ENCODE data around the gene ZNF407. TPM values are rescaled to one million over a fixed set of nuclear protein-coding genes. Genes with fewer than 3 reads are reported as not detected.

Gene ZNF407
- total RNA-seq (17.8 TPM), polyA plus RNA-seq (ENCODE audit: insufficient read depth, low read depth, low replicate concordance) (2.5 TPM)
- long read RNA-seq, donor 1, full-length matches to known transcripts, result 3 of 3 reads
- long read RNA-seq, donor 1, partial matches to known transcripts, result 0 of 3 reads
- long read RNA-seq, donor 1, other reads (novel, unspliced or antisense), result 0 of 3 reads
- long read RNA-seq, donor 2, full-length matches to known transcripts, result 9 of 9 reads
- long read RNA-seq, donor 2, partial matches to known transcripts, result 0 of 9 reads
- long read RNA-seq, donor 2, other reads (novel, unspliced or antisense), result 0 of 9 reads
- long read RNA-seq, donor 3, full-length matches to known transcripts, result 5 of 5 reads
- long read RNA-seq, donor 3, partial matches to known transcripts, result 0 of 5 reads
- long read RNA-seq, donor 3, other reads (novel, unspliced or antisense), result 0 of 5 reads
- long read RNA-seq, donor 4, full-length matches to known transcripts, result 1 of 1 reads
- long read RNA-seq, donor 4, partial matches to known transcripts, result 0 of 1 reads
- long read RNA-seq, donor 4, other reads (novel, unspliced or antisense), result 0 of 1 reads
- long read RNA-seq, donor 5, result 0 reads
- long read RNA-seq, donor 6, full-length matches to known transcripts, result 3 of 3 reads
- long read RNA-seq, donor 6, partial matches to known transcripts, result 0 of 3 reads
- long read RNA-seq, donor 6, other reads (novel, unspliced or antisense), result 0 of 3 reads
- long read RNA-seq, donor 7, full-length matches to known transcripts, result 9 of 11 reads
- long read RNA-seq, donor 7, partial matches to known transcripts, result 0 of 11 reads
- long read RNA-seq, donor 7, other reads (novel, unspliced or antisense), result 2 of 11 reads
- long read RNA-seq, donor 8, full-length matches to known transcripts, result 6 of 6 reads
- long read RNA-seq, donor 8, partial matches to known transcripts, result 0 of 6 reads
- long read RNA-seq, donor 8, other reads (novel, unspliced or antisense), result 0 of 6 reads
- long read RNA-seq, donor 9, full-length matches to known transcripts, result 3 of 3 reads
- long read RNA-seq, donor 9, partial matches to known transcripts, result 0 of 3 reads
- long read RNA-seq, donor 9, other reads (novel, unspliced or antisense), result 0 of 3 reads
- long read RNA-seq, donor 10, full-length matches to known transcripts, result 7 of 14 reads
- long read RNA-seq, donor 10, partial matches to known transcripts, result 7 of 14 reads
- long read RNA-seq, donor 10, other reads (novel, unspliced or antisense), result 0 of 14 reads

- H3K9ac ChIP-seq (ENCODE audit: low read length in 3 of 3), result peak within 1 kb of the TSS; percentile 88 to 98 (median 93)
- intact Hi-C loops (cut with DNase I), result no loop called here
- no peak for FAIRE-seq
These were observed at the start of gene ZNF407 for GRCh38 chr18:74597662-74598349. Gene ZNF407, plus strand, starts transcription at chr18:74597870. Its CDS starts 33,150 bp downstream, at chr18:74631020.

GRCh38 chr18:74549591-74550104 is 48.0 kb upstream of the ZNF407 start:
- no peaks in the 10 kb centered on the region for H3K36me3 ChIP-seq (ENCODE audit: control insufficient read depth in 2 of 3, insufficient read depth in 3 of 3, low read length in 3 of 3)
- peaks cover 0 to 6% (median 2%) of the 10 kb centered on the region in 3 donors for H3K4me1 ChIP-seq (ENCODE audit: control insufficient read depth in 2 of 3, insufficient read depth in 2 of 3, low read depth in 1 of 3, low read length in 3 of 3)
- no peak for TF ChIP-seq CTCF (IDR thresholded peaks at IDR 0.05; ENCODE audit: borderline replicate concordance, extremely low read depth, insufficient read depth)
- peaks cover 0 to 6% (median 0%) of the 10 kb centered on the region in 3 donors for H3K9me3 ChIP-seq (ENCODE audit: control insufficient read depth in 2 of 3, insufficient read depth in 1 of 3, low read length in 3 of 3)
- intact Hi-C loops (cut with DNase I), result loop anchor here (5.0 to 10.0 kb wide), 2 partner anchors 197 to 355 kb away; no protein-coding TSS in a partner anchor
- no peak overlapping the region for H3K4me3 ChIP-seq (ENCODE audit: low read length in 3 of 3)
- H3K9ac ChIP-seq (ENCODE audit: low read length in 3 of 3), result no peak overlapping the region
- FAIRE-seq, result no peak
- no peaks in the 10 kb centered on the region for H3K27me3 ChIP-seq (ENCODE audit: control insufficient read depth, insufficient read depth, low read length)
- DNase-seq, result no peak
- no peak overlapping the region for H3K27ac ChIP-seq (ENCODE audit: low read depth in 2 of 2, low read length in 2 of 2)

More at GRCh38 chr18:74597662-74598349, at the start of gene ZNF407:
- H3K27me3 ChIP-seq (ENCODE audit: control insufficient read depth, insufficient read depth, low read length), result no peaks in the 10 kb centered on the region
- no peak for TF ChIP-seq CTCF (IDR thresholded peaks at IDR 0.05; ENCODE audit: borderline replicate concordance, extremely low read depth, insufficient read depth)
- H3K4me3 ChIP-seq (ENCODE audit: low read length in 3 of 3), result peak within 1 kb of the TSS; percentile 83 to 95 (median 95)
- peak within 1 kb of the TSS; percentile 95 to 99 for H3K27ac ChIP-seq (ENCODE audit: low read depth in 2 of 2, low read length in 2 of 2)
- H3K4me1 ChIP-seq (ENCODE audit: control insufficient read depth in 2 of 3, insufficient read depth in 2 of 3, low read depth in 1 of 3, low read length in 3 of 3), result peaks cover 3 to 9% (median 9%) of the 10 kb centered on the region in 3 donors
- no peaks in the 10 kb centered on the region for H3K36me3 ChIP-seq (ENCODE audit: control insufficient read depth in 2 of 3, insufficient read depth in 3 of 3, low read length in 3 of 3)
- H3K9me3 ChIP-seq (ENCODE audit: control insufficient read depth in 2 of 3, insufficient read depth in 1 of 3, low read length in 3 of 3), result no peaks in the 10 kb centered on the region
- peak; percentile 95 to 98 (median 96) for DNase-seq

- FAIRE-seq, result no peak
- intact Hi-C loops (cut with DNase I), result loop anchor here (5.0 to 10.0 kb wide), 2 partner anchors 199 to 356 kb away; no protein-coding TSS in a partner anchor
These were observed 46.8 kb upstream of the ZNF407 start for GRCh38 chr18:74550886-74551285.

More at GRCh38 chr18:74550886-74551285, 46.8 kb upstream of the ZNF407 start:
- Histone ChIP-seq H3K4me1 (ENCODE audit: control insufficient read depth in 2 of 3, insufficient read depth in 2 of 3, low read depth in 1 of 3, low read length in 3 of 3) (peaks cover 0 to 6% (median 2%) of the 10 kb centered on the region in 3 donors), H3K9me3 (ENCODE audit: control insufficient read depth in 2 of 3, insufficient read depth in 1 of 3, low read length in 3 of 3) (peaks cover 0 to 6% (median 0%) of the 10 kb centered on the region in 3 donors), H3K27ac (ENCODE audit: low read depth in 2 of 2, low read length in 2 of 2) (no peak overlapping the region), H3K9ac (ENCODE audit: low read length in 3 of 3) (no peak overlapping the region), H3K36me3 (ENCODE audit: control insufficient read depth in 2 of 3, insufficient read depth in 3 of 3, low read length in 3 of 3) (no peaks in the 10 kb centered on the region), H3K27me3 (ENCODE audit: control insufficient read depth, insufficient read depth, low read length) (no peaks in the 10 kb centered on the region), H3K4me3 (ENCODE audit: low read length in 3 of 3) (no peak overlapping the region)
- no peak for TF ChIP-seq CTCF (IDR thresholded peaks at IDR 0.05; ENCODE audit: borderline replicate concordance, extremely low read depth, insufficient read depth)
- DNase-seq, result no peak
